GM15510 (cell line): Measurements from ENCODE around the gene MAB21L4.

Source experiments
- POLR2A ChIP-seq: IDR thresholded peaks from 3 replicates; pipeline ENCODE4 v1.6.1; 2011; ENCODE audit warnings: borderline replicate concordance; ENCODE audit not compliant: insufficient read length; ENCODE audit errors: extremely low read depth

MAB21L4 gene

DNA sequence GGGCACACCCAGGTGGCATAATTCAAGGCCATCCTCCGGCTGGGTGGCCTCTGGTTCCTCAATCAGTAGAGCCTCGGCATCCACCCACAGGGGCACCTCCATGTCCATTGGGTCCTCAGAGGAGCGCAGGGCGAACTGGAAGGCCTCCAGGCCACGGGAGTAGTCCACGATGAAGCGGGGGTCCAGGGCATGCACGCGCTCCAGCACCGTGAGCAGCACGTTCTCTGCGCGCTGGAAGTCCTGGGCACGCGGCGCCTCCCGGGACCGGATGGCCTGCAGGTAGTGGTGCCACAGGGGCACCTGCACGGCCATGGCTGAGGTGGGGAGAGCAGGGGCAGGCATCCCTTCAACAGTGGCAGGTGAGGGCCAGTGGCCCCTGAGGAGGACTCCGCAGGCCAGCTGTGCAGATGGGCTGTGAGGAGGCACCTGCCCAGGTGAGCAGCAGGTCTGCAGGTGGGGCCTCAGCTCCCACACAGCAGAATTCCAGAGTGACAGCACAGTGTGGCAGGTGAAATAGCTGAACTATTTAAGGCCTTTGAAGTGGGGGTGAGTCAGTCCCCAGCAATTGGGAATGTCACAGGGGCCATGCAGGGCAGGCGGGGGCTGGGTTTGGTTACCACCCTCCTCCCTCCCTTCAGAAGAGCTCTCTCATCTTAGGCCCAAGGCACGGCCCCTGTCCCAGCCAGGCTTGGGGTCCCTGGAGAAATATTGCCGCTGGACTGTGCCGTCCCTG, at the start of gene MAB21L4:
TSS of gene MAB21L4 (minus strand) at position 501 of the 733 bp plus-strand sequence. CDS start at position 342, 159 bp downstream.
- no peak for TF ChIP-seq POLR2A

GRCh38 chr2:240936106-240936505, 40.1 kb upstream of the MAB21L4 start:
- no peak for TF ChIP-seq POLR2A

DNA sequence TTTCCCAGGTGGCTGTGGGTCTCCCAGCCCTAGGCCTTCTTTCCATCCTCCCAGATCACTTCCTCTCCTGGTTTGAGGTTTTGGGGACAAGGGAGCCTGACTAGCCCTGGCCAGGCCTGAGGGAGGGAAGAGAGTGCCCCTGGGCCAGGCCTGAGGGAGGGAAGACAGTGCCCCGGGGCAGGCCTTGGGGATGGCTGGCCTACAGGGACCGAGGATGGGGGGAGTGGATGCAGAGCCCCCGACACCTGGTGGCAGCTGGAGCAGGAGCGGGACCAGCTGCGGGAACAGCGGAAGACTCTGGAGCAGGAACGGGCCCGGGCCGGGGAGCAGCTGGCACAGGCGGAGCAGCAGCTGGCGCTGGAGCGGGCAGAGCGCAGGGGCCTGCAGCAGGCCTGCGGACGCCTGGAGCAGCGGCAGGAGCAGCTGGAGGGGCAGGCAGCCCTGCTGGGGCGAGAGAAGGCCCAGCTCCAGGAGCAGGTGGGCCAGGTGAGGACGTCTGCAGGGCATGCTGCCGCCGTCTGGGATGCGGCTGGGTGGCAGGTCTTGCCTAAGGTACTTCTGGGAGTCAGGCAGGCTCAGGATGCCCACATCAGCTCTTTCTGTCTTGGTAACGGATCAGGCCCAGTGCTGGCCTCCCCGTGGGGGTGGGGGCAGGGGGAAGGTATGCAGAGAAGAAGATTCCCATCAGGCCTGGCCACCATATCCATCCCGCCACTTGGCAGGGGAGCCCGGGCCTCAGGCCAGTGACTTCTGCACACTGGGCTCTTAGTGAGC, 39.3 kb upstream of the MAB21L4 start:
- no peak for TF ChIP-seq POLR2A

DNA sequence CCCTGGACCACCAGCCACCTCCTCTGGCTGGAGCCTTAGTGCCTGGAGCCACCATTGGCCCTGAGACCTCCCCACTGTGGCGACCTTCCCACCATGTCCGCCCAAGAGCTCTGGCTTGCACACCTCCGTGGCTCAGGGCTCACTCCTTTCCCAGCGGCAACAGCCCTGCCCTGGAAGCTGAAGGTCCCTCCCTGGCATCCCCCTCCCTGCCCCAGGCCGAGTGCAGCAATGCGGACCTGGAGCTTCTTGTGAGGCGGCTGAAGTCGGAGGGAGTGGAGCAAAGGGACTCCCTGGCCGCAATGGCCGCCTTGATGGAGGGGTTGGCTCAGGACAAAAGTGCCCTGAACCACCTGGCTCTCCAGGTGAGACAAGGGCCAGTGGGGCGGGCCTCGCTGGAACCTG, 38.7 kb upstream of the MAB21L4 start:
- no peak for TF ChIP-seq POLR2A

GRCh38 chr2:240933966-240934700, 38.2 kb upstream of the MAB21L4 start:
- no peak for TF ChIP-seq POLR2A

DNA sequence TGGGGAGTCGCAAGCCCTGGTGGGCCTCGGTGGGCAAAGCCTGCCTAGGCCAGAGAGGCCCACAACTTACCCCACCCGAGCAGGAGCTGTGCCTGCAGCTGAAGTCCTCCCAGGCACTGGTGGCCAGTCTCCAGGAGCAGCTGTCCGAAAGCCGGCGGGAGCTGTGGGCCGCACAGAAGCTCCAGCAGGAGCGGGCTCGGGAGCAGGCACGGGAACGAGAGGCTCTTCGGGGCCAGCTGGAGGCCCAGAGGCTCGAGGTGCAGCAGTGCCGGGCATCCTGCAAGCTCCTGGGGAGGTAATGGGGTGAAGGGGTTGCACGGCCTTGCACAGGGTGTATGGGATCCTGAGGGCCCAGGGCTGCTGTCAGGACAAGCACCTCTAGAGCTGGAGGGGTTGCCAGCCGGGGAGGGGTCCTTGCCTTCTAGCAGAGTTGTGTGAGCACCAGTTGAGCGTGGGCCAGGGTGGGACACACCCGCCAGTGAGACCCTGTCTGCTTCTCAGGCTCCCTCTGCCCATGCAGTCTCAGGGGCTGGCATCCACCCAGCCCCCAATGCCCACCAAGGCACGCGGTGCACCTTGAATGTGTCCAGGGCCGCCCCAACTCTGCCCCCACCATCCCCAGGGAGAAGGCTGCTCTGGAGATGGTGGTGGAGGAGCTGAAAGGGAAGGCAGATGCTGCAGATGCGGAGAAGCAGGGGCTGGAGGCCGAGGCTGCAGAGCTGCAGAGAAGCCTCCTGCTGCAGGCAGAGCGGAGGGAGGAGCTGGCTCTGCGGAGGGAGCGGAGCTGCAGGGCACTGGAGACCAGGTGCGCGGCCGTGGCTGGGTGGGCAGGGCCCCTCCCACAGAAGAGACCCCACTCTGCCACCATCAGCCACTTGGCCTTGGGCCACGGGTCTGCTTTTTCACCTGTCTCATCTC, 37.4 kb upstream of the MAB21L4 start:
- no peak for TF ChIP-seq POLR2A

GRCh38 chr2:240932724-240933047, 36.7 kb upstream of the MAB21L4 start:
- no peak for TF ChIP-seq POLR2A

DNA sequence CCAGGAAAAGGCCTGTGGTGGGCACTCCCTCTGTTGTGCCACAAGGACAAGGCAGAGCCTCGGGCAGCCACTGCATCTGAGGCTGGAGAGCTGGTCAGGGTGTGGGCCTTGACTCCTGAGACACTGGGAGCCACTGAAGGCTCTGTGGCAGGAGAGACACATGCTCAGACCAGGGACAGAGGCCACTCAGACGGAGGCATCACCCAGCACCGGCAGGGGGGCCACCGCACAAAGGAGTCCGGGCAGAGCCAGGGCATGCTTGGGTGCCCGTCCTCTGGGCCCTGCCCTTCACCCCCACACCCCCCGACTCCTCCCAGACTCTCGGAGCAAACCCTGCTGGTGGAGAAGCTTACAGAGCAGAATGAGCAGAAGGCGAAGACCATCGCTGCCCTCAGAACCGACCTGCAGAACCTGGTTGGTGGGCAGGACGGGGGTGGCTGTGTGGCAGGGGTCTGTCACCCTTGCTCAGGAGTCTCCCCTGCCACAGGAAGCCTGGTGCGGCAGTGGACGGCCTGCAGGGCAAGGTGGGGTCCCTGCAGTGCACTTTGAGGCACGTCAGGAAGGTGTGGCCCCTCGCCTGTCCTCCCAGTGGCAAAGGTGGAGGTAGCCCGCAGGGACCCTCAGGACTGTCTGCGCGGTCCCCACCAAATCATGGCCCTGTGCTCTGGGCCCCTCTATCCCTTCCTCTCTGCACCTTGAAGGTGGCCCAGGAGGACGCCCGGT, 36.2 kb upstream of the MAB21L4 start:
- no peak for TF ChIP-seq POLR2A

GRCh38 chr2:240931319-240931949, 35.5 kb upstream of the MAB21L4 start:
- no peak for TF ChIP-seq POLR2A

GRCh38 chr2:240930631-240931318, 34.8 kb upstream of the MAB21L4 start:
- no peak for TF ChIP-seq POLR2A

DNA sequence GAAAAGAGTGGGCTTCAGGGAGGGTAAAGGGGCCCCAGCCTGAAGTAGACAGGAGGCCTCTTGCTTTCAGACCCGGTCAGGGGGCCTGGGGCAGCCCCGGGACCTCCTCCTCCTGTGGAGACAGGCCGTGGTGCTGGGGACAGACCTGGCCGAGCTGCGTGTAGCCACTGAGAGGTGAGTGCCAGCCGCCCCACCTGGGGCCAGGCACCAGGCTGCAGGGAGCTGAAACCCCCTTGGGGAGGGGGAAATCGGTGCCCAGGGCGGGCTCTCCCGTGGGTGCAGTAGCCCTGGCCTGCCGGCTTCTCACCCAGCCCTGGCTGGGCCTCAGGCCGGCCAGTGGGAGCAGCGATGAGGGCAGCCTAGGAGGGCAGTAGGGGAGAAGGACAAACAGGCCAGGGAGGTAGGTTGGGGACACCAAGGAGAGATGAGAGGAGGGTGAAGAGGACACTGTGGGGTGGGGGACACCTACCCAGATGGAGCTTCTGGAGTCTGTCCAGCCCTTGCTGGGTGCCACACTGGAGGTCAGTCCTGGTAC, 34.2 kb upstream of the MAB21L4 start:
- no peak for TF ChIP-seq POLR2A

DNA sequence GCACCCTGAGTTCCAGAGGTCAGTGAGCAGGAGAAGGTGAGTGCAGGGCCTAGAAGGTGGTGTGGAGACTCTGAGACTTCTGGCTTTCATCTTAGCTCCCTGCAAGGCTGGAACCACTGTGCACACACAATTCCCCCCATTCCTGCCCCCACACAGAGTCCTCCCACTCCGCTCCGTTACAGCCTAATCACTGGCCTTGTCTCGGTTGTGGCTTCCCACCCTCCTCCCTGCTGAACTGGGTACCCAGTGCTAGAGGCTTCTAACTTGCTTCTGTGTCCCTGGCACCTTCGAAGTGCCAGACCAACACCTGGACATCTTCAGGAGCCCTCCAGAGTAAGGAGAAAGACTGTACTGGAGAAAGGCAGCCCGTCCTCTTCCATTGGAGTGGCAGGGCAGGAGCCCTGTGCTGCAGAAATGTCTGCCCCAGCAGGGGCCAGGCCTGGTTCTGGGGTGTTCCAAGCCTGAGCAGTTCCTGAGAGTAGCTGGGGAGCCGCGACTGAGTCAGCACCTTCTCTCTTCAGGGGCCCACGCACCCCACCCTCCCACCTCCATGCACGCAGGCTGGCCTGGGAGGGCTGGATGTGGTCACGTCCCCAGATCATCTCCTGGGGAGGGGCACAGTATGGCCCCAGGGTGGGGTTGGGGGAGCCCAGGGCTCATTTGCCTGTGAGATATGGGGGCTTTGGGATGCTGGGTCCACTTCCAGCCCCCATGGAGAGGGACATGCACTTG, 33.6 kb upstream of the MAB21L4 start:
- no peak for TF ChIP-seq POLR2A
